C4-2B (cell line): Measurements from ENCODE around the gene MDC1.

ENCODE experiments used
- H3K27ac ChIP-seq: fragments of 450-650 bp; 2 replicates; pipeline ENCODE4 v1.5.1; 2017
- CTCF ChIP-seq: fragments of 450-650 bp; conservative IDR thresholded peaks from 2 replicates; pipeline ENCODE4 v1.5.1; 2017; ENCODE audit warnings: mild to moderate bottlenecking
- ZFX ChIP-seq: fragments of 450-650 bp; IDR thresholded peaks from 2 replicates; pipeline ENCODE4 v1.6.1; 2017

The MDC1 gene

GRCh38 chr6:30691208-30691847 is 25.8 kb downstream of the MDC1 start:
- TF ChIP-seq CTCF (no peak), ZFX (no peak)

GRCh38 chr6:30690403-30691207 is 26.5 kb downstream of the MDC1 start, which contains the start of gene NRM:
NRM (minus strand) TSS chr6:30690984; CDS start chr6:30690974, 10 bp downstream.
- TF ChIP-seq CTCF (no peak), ZFX (no peak)
- peak within 1 kb of the TSS; percentile 63 for H3K27ac ChIP-seq

More at GRCh38 chr6:30691208-30691847, 25.8 kb downstream of the MDC1 start:
- H3K27ac ChIP-seq: peak overlapping the region; percentile 63

- no peak for TF ChIP-seq ZFX
- no peak for TF ChIP-seq CTCF
- H3K27ac ChIP-seq: peak overlapping the region; percentile 63
These were observed 27.1 kb downstream of the MDC1 start for GRCh38 chr6:30689985-30690384.

- H3K27ac ChIP-seq: no peak overlapping the region
- no peak for TF ChIP-seq CTCF
- no peak for TF ChIP-seq ZFX
These were observed 27.8 kb downstream of the MDC1 start for GRCh38 chr6:30689022-30689865.

- TF ChIP-seq ZFX (no peak), CTCF (no peak)
- no peak overlapping the region for H3K27ac ChIP-seq
These were observed 28.5 kb downstream of the MDC1 start for GRCh38 chr6:30688569-30688968.

- peak overlapping the region; percentile 65 for H3K27ac ChIP-seq
- TF ChIP-seq CTCF (no peak), ZFX (no peak)
These were observed 29.2 kb downstream of the MDC1 start for GRCh38 chr6:30687659-30688431.
